ENCODE measurements around the gene LPIN1. TPM values are rescaled to one million over a fixed set of nuclear protein-coding genes. Genes with fewer than 3 reads are reported as not detected.

LPIN1 gene
- total RNA-seq, 4 donors from 2014 or later = 19.0 to 52.3 (median 30.5) TPM

DNA sequence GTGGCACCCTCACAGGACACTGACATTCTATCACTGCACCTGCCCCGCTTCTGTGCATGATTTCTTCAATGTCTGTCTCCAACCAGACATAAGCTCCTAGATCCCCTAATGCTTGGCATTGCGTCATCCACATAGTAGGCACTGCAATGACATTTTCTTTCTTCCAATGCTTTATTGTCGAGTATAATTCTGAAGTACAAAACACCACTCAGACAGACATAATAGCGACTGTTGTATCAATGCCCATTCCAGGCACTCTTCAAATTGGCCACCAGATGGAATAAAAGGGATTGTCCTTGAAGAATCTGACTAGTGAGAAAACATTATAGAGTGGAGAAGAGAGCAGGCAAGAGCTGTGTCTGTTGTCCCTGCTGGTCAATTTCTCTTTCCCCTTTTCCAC is 89.0 kb downstream of the LPIN1 start:
- no peaks in the 10 kb centered on the region for H3K4me1 ChIP-seq
- no peak for DNase-seq
- no peak overlapping the region for H3K27ac ChIP-seq
- no peak for TF ChIP-seq POLR2A (IDR thresholded peaks at IDR 0.05)
- TF ChIP-seq, protein P1, sequence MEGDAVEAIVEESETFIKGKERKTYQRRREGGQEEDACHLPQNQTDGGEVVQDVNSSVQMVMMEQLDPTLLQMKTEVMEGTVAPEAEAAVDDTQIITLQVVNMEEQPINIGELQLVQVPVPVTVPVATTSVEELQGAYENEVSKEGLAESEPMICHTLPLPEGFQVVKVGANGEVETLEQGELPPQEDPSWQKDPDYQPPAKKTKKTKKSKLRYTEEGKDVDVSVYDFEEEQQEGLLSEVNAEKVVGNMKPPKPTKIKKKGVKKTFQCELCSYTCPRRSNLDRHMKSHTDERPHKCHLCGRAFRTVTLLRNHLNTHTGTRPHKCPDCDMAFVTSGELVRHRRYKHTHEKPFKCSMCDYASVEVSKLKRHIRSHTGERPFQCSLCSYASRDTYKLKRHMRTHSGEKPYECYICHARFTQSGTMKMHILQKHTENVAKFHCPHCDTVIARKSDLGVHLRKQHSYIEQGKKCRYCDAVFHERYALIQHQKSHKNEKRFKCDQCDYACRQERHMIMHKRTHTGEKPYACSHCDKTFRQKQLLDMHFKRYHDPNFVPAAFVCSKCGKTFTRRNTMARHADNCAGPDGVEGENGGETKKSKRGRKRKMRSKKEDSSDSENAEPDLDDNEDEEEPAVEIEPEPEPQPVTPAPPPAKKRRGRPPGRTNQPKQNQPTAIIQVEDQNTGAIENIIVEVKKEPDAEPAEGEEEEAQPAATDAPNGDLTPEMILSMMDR (IDR thresholded peaks at IDR 0.05) = no peak
- no peaks in the 10 kb centered on the region for H3K36me3 ChIP-seq
- no peaks in the 10 kb centered on the region for H3K27me3 ChIP-seq
- intact Hi-C loops (cut with DNase I; ENCODE audit: low total_unique reads) = loop anchor here (10.0 kb wide), 1 partner anchor 1169 kb away; no protein-coding TSS in a partner anchor
- H3K9me3 ChIP-seq = no peaks in the 10 kb centered on the region
- H3K4me3 ChIP-seq = no peak overlapping the region

DNA sequence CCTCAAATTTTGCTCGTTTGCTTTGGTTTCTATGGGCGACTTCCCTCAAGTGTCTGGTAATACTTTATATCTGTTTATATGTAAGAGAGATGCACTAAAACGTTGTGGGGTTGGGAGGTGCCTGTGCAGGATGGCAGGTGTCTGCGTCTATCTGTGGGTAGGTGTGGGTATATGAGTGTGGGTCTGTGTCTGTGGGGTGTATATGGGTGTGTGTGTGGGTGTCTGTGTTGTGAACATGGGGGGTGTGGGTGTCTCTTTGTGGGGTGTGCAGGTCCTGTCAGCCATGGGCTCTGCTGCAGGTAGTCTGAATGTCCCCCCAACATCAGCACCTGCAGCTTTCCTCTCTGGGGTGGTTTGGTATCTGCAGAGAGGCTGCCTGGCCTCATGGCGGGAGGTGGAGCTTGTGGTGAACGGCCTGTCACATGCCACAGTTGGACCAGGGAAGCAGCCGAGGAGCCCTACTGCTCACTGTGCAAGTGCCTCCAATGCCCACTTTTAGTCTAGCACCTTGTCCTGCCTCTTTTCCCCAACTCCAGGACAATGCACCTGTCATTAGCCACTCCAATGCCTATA is 90.3 kb downstream of the LPIN1 start:
- Histone ChIP-seq H3K4me3 (no peak overlapping the region), H3K4me1 (no peaks in the 10 kb centered on the region), H3K9me3 (no peaks in the 10 kb centered on the region), H3K27me3 (no peaks in the 10 kb centered on the region), H3K36me3 (no peaks in the 10 kb centered on the region), H3K27ac (no peak overlapping the region)
- TF ChIP-seq, protein P1 (IDR thresholded peaks at IDR 0.05) = no peak
- no peak for TF ChIP-seq POLR2A (IDR thresholded peaks at IDR 0.05)
- intact Hi-C loops (cut with DNase I; ENCODE audit: low total_unique reads) = loop anchor here (10.0 kb wide), 1 partner anchor 1168 kb away; no protein-coding TSS in a partner anchor
- no peak for DNase-seq

DNA sequence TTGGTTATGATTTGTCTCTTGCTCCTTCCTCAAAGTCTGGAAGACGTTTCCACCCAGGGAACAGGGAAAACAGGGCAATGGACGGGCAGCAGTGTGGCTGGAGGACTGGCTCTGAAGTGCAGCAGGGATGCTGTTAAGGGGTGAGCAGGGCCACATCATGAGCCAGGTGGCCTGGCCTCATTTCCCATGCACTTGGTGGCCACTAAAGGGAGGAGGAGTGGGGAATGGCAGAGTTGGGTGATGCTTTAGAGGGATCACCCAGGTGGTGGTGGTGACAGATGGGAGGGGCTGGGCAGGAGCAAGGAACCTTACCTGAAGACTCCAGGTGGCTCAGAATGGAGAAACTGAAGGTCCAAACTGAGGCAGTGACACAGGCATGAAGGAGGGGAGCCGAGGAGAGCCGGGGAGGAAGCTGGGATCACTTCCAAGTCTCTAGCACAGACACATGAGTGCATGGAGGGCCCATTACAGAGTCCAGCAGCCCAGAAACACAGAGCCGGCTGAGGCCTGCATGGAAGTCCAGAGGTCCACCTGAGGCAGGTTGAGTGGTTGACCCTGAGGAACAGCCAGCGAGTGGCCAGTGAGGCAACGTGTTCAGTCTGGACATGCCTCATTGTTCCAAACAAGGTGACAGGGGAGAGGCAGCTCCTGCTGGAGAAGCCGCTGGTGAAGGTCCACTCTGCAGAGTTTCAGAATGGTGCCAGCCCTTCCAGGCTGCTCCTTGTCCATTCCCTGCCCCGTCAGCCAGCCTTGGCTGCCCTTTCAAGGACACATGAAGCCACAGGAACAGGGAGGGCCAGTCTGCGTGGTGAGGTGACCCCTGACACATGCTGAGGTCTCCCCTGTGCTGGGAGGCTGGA is 91.7 kb downstream of the LPIN1 start:
- H3K27ac ChIP-seq = no peak overlapping the region
- TF ChIP-seq POLR2A (IDR thresholded peaks at IDR 0.05) = no peak
- TF ChIP-seq, protein P1 (IDR thresholded peaks at IDR 0.05) = no peak
- H3K4me3 ChIP-seq = no peak overlapping the region
- H3K36me3 ChIP-seq = no peaks in the 10 kb centered on the region
- intact Hi-C loops (cut with DNase I; ENCODE audit: low total_unique reads) = loop anchor here (10.0 kb wide), 1 partner anchor 1167 kb away; no protein-coding TSS in a partner anchor
- no peaks in the 10 kb centered on the region for H3K4me1 ChIP-seq
- H3K9me3 ChIP-seq = no peaks in the 10 kb centered on the region
- H3K27me3 ChIP-seq = no peaks in the 10 kb centered on the region
- DNase-seq = no peak

DNA sequence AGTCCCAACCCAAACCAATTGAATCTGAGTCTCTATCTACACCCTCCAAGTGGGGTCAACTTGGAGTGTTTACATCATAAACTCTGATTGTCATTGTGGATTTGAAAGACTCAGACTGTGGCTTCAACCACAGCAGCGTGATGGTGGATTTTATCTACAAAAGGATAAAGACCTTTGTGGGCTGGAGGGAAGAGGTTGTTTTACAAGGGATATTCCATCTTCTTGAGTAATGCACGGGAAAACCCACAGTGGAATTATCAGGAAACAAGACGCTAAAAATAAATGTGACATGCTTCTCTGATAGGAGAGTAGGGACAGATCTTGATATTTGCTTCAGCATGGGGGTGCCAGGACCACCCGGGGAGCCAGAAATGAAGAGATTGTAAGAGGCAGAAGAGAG is 93.5 kb downstream of the LPIN1 start:
- H3K9me3 ChIP-seq = no peaks in the 10 kb centered on the region

More for the DNA sequence above, 93.5 kb downstream of the LPIN1 start:
- intact Hi-C loops (cut with DNase I; ENCODE audit: low total_unique reads) = loop anchor here (10.0 kb wide), 1 partner anchor 1165 kb away; no protein-coding TSS in a partner anchor
- Histone ChIP-seq H3K36me3 (no peaks in the 10 kb centered on the region), H3K27ac (no peak overlapping the region), H3K4me1 (no peaks in the 10 kb centered on the region), H3K4me3 (no peak overlapping the region), H3K27me3 (no peaks in the 10 kb centered on the region)
- no peak for TF ChIP-seq POLR2A (IDR thresholded peaks at IDR 0.05)
- TF ChIP-seq, protein P1 (IDR thresholded peaks at IDR 0.05) = no peak
- no peak for DNase-seq
